K562 treated with DMSO at 1 percent for 4 hours (cell line): ENCODE results near the gene FEN1. TPM values are rescaled to one million over a fixed set of nuclear protein-coding genes. Genes with fewer than 3 reads are reported as not detected.

ENCODE experiments used
- total RNA-seq: library from RNA; unstranded; fragments of 300-600 nt; gene quantifications from 2 replicates; pipeline ENCODE4 v1.2.3, GENCODE V29; 2022; ENCODE audit not compliant: insufficient read depth

The FEN1 gene, protein sequence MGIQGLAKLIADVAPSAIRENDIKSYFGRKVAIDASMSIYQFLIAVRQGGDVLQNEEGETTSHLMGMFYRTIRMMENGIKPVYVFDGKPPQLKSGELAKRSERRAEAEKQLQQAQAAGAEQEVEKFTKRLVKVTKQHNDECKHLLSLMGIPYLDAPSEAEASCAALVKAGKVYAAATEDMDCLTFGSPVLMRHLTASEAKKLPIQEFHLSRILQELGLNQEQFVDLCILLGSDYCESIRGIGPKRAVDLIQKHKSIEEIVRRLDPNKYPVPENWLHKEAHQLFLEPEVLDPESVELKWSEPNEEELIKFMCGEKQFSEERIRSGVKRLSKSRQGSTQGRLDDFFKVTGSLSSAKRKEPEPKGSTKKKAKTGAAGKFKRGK
- total RNA-seq = 127 and 138 TPM in 2 replicates

DNA sequence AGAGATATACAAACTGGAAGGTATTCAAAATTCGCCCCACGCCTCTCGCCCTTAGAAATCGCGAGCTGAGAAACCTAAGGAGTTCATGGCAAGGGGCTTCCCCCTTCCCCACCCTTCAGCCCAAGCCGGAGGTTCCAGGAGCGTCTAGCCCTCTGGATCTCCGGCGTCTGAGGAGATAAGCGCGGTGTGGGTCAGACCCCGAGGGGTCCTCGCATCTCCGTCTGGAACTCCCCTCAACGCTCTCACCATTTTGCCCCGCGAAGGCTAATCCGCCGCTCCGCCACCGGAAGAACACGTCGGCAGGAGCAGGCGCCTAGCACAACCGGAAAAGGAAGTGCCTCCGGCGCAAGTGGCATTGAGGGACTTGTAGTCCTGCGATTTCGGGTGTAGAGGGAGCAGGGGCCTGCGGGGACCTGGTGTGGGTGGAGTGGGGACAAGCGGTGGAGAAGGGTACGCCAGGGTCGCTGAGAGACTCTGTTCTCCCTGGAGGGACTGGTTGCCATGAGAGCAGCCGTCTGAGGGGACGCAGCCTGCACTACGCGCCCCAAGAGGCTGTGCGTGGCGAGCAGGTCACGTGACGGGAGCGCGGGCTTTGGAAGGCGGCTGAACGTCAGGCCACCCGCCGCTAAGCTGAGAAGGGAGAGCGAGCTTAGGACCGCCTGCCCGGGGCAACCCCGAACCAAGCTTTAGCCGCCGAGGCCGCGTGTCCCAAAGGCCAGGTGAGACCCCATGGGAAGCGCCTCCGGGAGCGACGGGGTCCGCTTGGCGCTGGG is at the start of gene FEN1, which contains the start of gene TMEM258:
Gene FEN1, plus strand, starts transcription at position 602 of the 773 bp plus-strand sequence. CDS start 2,451 bp downstream, outside the sequence.
Gene TMEM258, minus strand, starts transcription at position 290 of the 773 bp plus-strand sequence. Its CDS starts 41 bp downstream, at position 249.

DNA sequence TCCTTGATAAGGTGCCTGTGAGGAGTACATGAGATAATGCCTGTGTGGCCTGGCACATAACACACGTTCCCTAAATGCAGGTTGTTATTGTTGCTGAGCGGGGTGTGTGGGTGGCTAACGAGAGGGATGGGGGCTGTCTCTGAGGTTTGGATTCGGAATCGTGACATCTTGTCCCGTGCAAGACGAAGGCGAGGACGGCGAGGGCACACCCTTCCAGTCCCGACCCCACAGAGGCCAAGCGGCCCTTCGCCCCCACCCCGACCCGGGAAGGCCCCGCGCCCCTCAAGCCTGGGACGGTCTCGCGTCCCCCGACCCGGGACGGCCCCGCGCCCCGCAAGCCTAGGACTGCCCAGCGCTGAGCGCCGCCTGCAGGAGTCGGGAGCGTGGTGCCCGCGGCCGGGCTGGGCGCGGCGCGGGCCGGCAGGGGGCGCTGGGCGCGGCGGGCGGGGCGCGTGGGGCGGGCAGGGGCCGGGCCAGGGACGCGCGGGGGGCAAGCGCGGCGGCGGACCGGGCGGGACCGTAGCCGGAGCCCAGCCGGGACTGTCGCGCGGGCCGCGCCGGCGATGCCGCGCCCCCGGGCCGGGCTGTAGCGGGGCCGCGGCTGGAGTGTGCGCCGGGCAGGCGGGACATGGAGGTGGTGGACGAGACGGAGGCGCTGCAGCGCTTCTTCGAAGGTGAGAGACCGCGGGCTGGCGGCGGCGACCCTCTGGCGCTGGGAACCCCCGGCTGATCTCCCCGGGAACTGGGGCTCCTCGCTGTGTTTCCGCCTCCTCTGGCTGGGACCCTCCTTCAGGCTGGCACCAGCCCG is 40.4 kb upstream of the FEN1 start, which contains the start of gene MYRF:
Gene MYRF, plus strand, starts transcription at position 520 of the 808 bp plus-strand sequence. Its CDS starts 109 bp downstream, at position 629.

DNA sequence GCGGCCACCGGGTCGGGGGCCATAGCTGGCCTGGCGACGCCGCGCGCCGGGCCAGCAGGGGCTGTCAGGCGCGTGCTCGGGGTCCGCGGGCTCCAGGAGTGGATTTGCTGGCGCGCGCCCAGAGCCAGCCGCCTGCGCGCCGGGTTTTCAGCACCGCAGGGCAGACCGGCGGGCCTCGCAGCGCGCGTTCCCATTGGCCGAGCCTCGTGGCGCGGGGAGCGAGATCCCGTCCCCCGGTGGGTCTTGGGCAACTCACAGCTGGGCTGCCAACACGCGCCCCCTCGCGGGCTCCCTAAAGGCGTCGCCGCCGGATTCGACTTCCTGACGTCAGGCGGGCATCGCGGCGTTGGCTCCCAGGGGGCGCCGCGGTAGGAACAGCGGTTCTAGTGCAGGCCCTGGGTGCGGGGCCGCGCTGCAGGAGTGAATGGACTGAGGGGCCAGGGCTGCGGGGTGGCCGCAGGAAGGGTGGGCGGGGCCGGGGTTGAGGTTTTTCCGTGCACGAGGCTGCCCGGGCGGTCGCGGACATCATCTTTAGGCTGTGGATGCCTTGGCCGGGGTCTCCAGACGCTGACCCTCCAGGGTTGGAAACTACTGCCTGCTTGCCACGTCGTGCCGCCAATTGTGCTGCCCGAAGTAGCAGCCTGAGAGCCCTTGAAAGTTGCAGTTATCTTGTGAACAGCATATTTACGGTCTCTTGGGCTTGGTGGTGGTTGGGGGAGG is 24.2 kb downstream of the FEN1 start, which contains the start of gene FADS1:
Gene FADS1, minus strand, starts transcription at position 268 of the 720 bp plus-strand sequence. Its CDS starts 74 bp downstream, at position 194.

DNA sequence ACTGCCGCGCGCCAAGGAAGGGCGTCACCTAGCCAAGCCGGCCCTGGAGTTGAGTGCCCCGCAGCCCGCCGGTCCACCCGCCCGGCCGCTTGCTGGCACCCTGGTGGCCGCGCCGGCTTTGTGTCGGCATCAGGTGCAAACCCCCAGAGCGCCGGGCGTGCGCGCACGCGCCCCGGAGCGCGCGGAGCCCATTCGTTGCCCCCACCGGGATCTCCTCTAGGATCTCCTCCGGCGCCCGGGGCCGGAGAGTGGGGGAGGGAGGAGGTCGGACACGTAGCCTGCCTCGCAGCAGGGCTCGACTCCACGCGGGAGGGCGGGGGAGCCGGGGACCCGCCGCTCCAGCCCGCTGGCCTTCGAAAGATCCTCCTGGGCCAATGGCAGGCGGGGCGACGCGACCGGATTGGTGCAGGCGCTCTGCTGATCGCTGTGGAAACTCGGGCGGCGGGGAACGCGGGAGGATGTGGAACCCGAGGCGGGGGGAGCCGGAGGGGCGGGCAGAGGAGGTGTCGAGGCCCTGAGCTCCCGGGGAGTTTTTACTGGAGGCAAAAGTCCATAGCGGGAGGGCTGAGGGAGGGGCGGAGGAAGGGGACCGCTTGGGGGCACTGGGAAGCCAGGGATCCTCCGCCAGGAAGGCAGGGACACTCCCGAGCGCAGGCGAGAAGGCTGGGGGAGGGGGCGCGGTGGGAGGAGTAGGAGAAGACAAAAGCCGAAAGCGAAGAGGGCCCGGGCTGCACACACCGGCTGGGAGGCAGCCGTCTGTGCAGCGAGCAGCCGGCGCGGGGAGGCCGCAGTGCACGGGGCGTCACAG is 35.1 kb downstream of the FEN1 start, which contains the start of gene FADS2:
Gene FADS2, plus strand, starts transcription at position 730 of the 808 bp plus-strand sequence. CDS start 91 bp downstream, outside the sequence.

Other genes with a start within 250 kb of the FEN1 start
- not detected in 2 replicates for gene SYT7, start 211.8 kb upstream of the FEN1 start, total RNA-seq
- 0.20 TPM in 1 of 2 replicates, not detected in the other for gene DAGLA, start 112.5 kb upstream of the FEN1 start, total RNA-seq
- gene MYRF, start 40.3 kb upstream of the FEN1 start, total RNA-seq = 19.9 and 26.3 TPM in 2 replicates
- gene TMEM258, start 312 bp upstream of the FEN1 start, total RNA-seq = 310 and 382 TPM in 2 replicates
- 82.8 and 89.3 TPM in 2 replicates for gene FADS1, start 24.1 kb downstream of the FEN1 start, total RNA-seq
- gene FADS2, start 35.4 kb downstream of the FEN1 start, total RNA-seq = 10.4 and 12.6 TPM in 2 replicates
- gene FADS3, start 98.6 kb downstream of the FEN1 start, total RNA-seq = 43.0 and 55.4 TPM in 2 replicates
- 8.9 and 9.2 TPM in 2 replicates for gene RAB3IL1, start 124.7 kb downstream of the FEN1 start, total RNA-seq
- 8.4 and 9.2 TPM in 2 replicates for gene BEST1, start 157.4 kb downstream of the FEN1 start, total RNA-seq
- gene FTH1, start 174.7 kb downstream of the FEN1 start, total RNA-seq = 4,720 and 5,057 TPM in 2 replicates